HepG2 (cell line): ENCODE results near the gene ZG16B.

ENCODE experiments used
- ATF2 ChIP-seq: sonication (generic); formaldehyde crosslinking; IDR thresholded peaks from 2 replicates; pipeline ENCODE4 v1.4.0; 2020; ENCODE audit warnings: missing genetic modification reagents
- CTCF ChIP-seq: sonication (generic); formaldehyde crosslinking; IDR thresholded peaks from 2 replicates; pipeline ENCODE4 v1.5.0; 2020; ENCODE audit warnings: mild to moderate bottlenecking, missing genetic modification reagents, moderate library complexity
- GTF2F1 ChIP-seq: fragments of 150-350 bp; IDR thresholded peaks from 2 replicates; pipeline ENCODE4 v1.6.1; 2014; ENCODE audit warnings: low read length
- HNRNPH1 ChIP-seq: fragments of 200-400 bp; formaldehyde crosslinking; optimal IDR thresholded peaks from 2 replicates; pipeline ENCODE3; 2017; ENCODE audit warnings: mild to moderate bottlenecking, low read depth, low read length
- JUN ChIP-seq: sonication (generic); formaldehyde crosslinking; IDR thresholded peaks from 2 replicates; pipeline ENCODE4 v1.4.0; 2020; ENCODE audit warnings: mild to moderate bottlenecking, missing genetic modification reagents
- POLR2AphosphoS5 ChIP-seq: IDR thresholded peaks from 2 replicates; pipeline ENCODE4 v1.6.1; 2012; ENCODE audit warnings: low read depth, low read length
- RBFOX2 ChIP-seq: fragments of 200-400 bp; formaldehyde crosslinking; IDR thresholded peaks from 2 replicates; pipeline ENCODE4 v1.6.1; 2017; ENCODE audit warnings: low read depth, mild to moderate bottlenecking, low read length
- SKI ChIP-seq: fragments of 450-650 bp; IDR thresholded peaks from one replicate; pipeline ENCODE4 v1.6.1; 2018; ENCODE audit warnings: mild to moderate bottlenecking; ENCODE audit not compliant: partially characterized antibody
- ZNF274 ChIP-seq: sonication (generic); formaldehyde crosslinking; IDR thresholded peaks from 2 replicates; pipeline ENCODE4 v1.5.1; 2020; ENCODE audit warnings: mild to moderate bottlenecking, missing genetic modification reagents
- ZNF430 ChIP-seq: sonication (generic); formaldehyde crosslinking; IDR thresholded peaks from 2 replicates; pipeline ENCODE4 v1.9.0; 2021; ENCODE audit warnings: mild to moderate bottlenecking, missing genetic modification reagents

GRCh38 chr16:2799859-2800226 lies 30.3 kb upstream of the ZG16B start:
- TF ChIP-seq ZNF430 (CRISPR knock-in tag) = no peak
- no peak for TF ChIP-seq GTF2F1
- TF ChIP-seq ATF2 (CRISPR knock-in tag) = no peak
- no peak for TF ChIP-seq ZNF274 (CRISPR knock-in tag)
- no peak for TF ChIP-seq POLR2AphosphoS5
- no peak for TF ChIP-seq RBFOX2
- TF ChIP-seq JUN (CRISPR knock-in tag) = no peak
- TF ChIP-seq SKI = no peak
- no peak for TF ChIP-seq CTCF
- no peak for TF ChIP-seq HNRNPH1
